OCI-LY3 (cell line): ENCODE results near the gene RNF112.

Experiments used
- EZH2phosphoT487 ChIP-seq: fragments of 200-600 bp; shearing (Covaris generic); IDR thresholded peaks from 2 replicates; pipeline ENCODE4 v1.6.1; 2018; ENCODE audit warnings: antibody characterized with exemption, mixed run types, low read depth
- TF ChIP-seq, protein P1 (sequence below): fragments of 200-600, 300-600 bp; sonication (generic); IDR thresholded peaks from 2 replicates; pipeline ENCODE4 v1.5.1; 2014; ENCODE audit warnings: antibody characterized with exemption, low read length, low read depth

DNA sequence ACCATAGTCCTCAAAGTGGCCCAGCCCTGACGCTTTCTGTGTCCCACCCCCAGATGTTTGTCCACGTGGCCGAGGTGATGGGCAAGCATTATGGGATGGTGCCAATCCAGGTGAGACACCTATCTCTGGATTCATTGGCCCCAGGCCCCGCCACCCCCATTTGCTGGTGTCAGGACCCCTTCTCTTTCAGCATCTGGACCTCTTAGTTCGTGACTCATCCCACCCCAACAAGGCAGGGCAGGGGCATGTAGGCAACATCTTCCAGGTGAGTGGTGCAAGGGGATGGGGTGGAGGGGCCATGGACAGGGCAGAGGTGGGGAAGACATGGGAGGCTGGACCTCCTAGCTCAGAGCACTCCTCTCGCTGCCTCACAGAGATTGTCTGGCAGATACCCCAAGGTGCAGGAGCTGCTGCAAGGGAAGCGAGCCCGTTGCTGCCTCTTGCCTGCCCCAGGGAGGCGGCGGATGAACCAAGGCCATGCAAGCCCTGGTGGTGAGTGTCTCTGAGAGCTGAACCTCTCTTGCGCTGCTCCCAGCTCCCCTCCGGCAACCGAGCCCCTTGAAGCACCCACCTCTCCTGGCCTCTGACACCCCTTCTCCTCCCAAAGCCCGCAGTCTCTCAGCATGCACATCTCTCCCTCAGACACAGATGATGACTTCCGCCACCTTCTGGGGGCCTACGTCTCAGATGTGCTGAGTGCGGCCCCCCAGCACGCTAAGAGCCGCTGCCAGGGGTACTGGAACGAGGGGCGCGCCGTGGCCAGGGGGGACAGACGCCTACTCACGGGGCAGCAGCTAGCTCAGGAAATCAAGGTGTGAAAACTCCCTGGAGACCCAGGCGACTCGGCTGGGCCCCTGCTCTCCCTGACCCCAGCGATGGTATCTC lies 3.6 kb downstream of the RNF112 start:
- TF ChIP-seq, protein P1, sequence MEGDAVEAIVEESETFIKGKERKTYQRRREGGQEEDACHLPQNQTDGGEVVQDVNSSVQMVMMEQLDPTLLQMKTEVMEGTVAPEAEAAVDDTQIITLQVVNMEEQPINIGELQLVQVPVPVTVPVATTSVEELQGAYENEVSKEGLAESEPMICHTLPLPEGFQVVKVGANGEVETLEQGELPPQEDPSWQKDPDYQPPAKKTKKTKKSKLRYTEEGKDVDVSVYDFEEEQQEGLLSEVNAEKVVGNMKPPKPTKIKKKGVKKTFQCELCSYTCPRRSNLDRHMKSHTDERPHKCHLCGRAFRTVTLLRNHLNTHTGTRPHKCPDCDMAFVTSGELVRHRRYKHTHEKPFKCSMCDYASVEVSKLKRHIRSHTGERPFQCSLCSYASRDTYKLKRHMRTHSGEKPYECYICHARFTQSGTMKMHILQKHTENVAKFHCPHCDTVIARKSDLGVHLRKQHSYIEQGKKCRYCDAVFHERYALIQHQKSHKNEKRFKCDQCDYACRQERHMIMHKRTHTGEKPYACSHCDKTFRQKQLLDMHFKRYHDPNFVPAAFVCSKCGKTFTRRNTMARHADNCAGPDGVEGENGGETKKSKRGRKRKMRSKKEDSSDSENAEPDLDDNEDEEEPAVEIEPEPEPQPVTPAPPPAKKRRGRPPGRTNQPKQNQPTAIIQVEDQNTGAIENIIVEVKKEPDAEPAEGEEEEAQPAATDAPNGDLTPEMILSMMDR: no peak
- TF ChIP-seq EZH2phosphoT487: no peak
